ENCODE data around the gene DOCK7. TPM values are rescaled to one million over a fixed set of nuclear protein-coding genes. Genes with fewer than 3 reads are reported as not detected.

DOCK7 gene
- total and polyA plus RNA-seq, 2 of the 8 experiments (the other 6 are each of a cell fraction or from before 2014, with no cell fraction given): 10.2 to 33.7 TPM

DNA sequence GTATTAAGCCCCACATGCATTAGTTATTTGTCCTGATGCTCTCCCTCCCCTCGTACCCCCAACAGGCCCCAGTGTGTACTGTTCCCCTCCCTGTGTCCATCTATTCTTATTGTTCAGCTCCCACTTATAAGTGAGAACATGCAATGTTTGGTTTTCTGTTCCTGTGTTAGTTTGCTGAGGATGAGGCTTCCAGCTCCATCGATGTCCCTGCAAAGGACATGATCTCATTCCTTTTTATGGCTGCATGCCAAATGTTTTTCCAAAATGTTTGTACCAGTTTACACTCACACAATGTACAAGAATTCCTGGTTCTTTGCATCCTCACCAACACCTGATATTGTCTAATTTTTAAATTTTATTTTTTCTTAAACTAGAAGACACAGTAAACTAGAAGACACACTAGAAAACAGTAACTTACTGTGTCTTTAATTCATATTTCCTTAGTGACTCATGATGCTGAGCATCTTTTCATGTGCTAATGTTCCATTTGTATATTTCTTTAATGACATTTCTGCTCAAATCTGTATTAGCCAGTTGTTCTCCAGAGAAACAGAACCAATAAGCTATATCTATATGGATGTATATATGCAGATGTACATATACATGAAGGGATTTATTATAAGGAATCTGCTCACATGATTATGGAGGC is 270.7 kb downstream of the DOCK7 start (continued):
- TF ChIP-seq RNF2 (IDR thresholded peaks at IDR 0.05; ENCODE audit: borderline replicate concordance, low read depth, low read length, missing control alignments, poor library complexity, severe bottlenecking): no peak
- TF ChIP-seq BCL11A (IDR thresholded peaks at IDR 0.05; ENCODE audit: low read depth in 2 of 2, low read length in 2 of 2): no peak
- TF ChIP-seq SIN3A (conservative IDR thresholded peaks at IDR 0.05 in 1 of 2, IDR thresholded peaks at IDR 0.05 in 1 of 2; ENCODE audit: low read depth in 1 of 2, low read length in 2 of 2): no peak
- no peak for TF ChIP-seq CHD2 (IDR thresholded peaks at IDR 0.05; ENCODE audit: low read length)
- TF ChIP-seq MAX (IDR thresholded peaks at IDR 0.05): no peak
- no peak for TF ChIP-seq RXRA (IDR thresholded peaks at IDR 0.05; ENCODE audit: insufficient read depth, low read depth, low read length)
- no peak for TF ChIP-seq POU5F1 (IDR thresholded peaks at IDR 0.05; ENCODE audit: low read depth, low read length)
- no peak for TF ChIP-seq TEAD4 (IDR thresholded peaks at IDR 0.05; ENCODE audit: low read depth, low read length)

Data from H1 (cell line).